CD1c-positive myeloid dendritic cell (primary cell): ENCODE measurements around the gene TMEM14A.

ENCODE experiments used
- DNase-seq: peaks from one replicate; pipeline ENCODE4 v3.0.0-alpha.2; 2016; ENCODE audit errors: extremely low spot score

TMEM14A gene

GRCh38 chr6:52736145-52736544 lies 65.2 kb downstream of the TMEM14A start:
- DNase-seq, result no peak
